HL-60 (cell line): ENCODE results near the gene ZGLP1.

Source experiments
- DNase-seq, 2 experiments: peaks; one replicate each; pipeline ENCODE4 v3.0.0-alpha.2; 2010 to 2020; ENCODE audit warnings: low read depth in 1 of 2, low spot score in 1 of 2
- H3K27ac ChIP-seq: fragments of 250-450 bp; sonication (Bioruptor Pico); replicated peaks from 2 replicates; pipeline ENCODE4 v1.5.1; 2020; ENCODE audit warnings: mild to moderate bottlenecking, moderate library complexity
- H3K27me3 ChIP-seq: fragments of 250-450 bp; sonication (Bioruptor Pico); 2 replicates; pipeline ENCODE4 v1.5.1; 2021; ENCODE audit warnings: mild to moderate bottlenecking, moderate library complexity; ENCODE audit not compliant: insufficient read depth, poor library complexity, severe bottlenecking
- H3K4me3 ChIP-seq: replicated peaks from 2 replicates; pipeline ENCODE4 v1.5.1; 2011; ENCODE audit warnings: mild to moderate bottlenecking, control low read depth, low read length; ENCODE audit not compliant: insufficient read depth
- GABPA ChIP-seq: IDR thresholded peaks from 2 replicates; pipeline ENCODE4 v1.6.1; 2012; ENCODE audit warnings: low read depth
- POLR2AphosphoS5 ChIP-seq: IDR thresholded peaks from 2 replicates; pipeline ENCODE4 v1.6.1; 2012; ENCODE audit warnings: low read depth
- SPI1 ChIP-seq: IDR thresholded peaks from 2 replicates; pipeline ENCODE4 v1.6.1; 2012; ENCODE audit warnings: low read depth, mild to moderate bottlenecking, borderline replicate concordance
- TF ChIP-seq, protein P1 (sequence below): IDR thresholded peaks from 2 replicates; pipeline ENCODE4 v1.6.1; 2012; ENCODE audit warnings: low read depth; ENCODE audit not compliant: insufficient replicate concordance
- TF ChIP-seq, protein P2 (sequence below): IDR thresholded peaks from one replicate; pipeline ENCODE4 v1.5.1; 2011; ENCODE audit warnings: low read length, control low read depth, inconsistent platforms; ENCODE audit not compliant: insufficient read depth

Gene ZGLP1

DNA sequence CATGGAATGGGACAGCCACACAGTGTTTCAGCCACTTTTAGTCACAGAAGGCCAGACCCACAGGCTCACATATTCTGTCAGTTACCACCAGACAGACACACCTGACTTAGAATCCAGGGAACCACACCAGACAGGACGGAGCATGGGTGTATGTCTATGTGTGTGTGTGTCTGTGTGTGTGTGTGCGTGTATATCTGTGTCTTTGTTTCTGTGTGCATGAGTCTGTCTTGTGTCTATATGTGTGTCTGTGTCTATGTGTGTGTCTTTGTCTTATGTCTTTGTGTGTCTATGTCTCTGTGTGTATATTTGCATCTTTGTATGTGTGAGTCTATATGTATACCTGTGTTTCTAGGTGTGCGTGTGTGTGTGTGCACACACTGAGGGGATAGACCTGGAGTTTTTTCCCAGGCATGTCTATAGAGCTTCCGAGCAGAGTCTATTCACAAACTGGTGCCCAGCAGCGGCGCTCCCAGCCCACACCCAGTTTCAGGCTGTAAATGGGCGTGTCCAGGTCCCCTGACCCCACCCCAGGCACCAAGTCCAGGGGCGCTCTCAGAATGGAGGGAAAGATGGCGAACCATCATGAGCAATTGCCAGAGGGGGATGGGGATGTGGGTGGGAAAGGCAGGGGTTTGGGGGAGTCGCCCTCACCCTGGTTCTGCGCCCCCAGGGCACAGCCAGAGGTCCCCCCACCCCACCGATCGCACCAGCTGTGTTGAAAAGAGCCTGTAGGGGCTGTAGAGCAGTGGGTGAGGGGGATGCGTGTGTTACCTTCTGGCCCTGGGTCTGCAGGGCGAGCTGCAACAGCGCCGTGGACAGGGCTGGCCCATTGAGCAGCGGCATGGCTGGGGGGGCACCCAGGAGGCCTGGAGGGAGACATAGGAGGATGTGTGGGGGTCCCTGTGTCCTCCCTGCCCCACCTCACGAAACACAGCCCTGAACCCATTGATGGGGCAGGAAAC is 12.5 kb upstream of the ZGLP1 start:
- Histone ChIP-seq H3K4me3 (no peak overlapping the region), H3K27ac (no peak overlapping the region)
- no peak for DNase-seq

DNA sequence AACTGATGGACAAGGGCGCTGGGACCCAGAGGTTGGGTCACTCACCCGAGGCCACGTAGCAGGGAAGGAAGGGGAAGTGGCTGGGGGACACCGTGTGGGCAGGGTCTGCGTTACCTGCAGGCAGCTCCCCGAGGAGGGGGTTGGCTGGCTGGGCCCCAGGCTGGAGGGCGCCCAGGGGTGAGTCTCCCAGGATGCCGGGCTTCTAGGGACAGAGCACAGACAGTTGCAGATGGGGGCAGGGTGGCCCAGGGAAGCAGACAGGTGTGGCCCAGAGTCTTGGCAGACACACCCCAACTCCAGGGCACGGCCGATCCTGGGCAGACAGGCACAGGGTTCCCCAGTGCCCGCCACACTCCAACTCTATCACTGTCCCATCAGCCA is 11.8 kb upstream of the ZGLP1 start:
- no peak overlapping the region for H3K27ac ChIP-seq
- no peak overlapping the region for H3K4me3 ChIP-seq
- TF ChIP-seq SPI1 (no peak), POLR2AphosphoS5 (0 out of 2 replicates have a peak, but pooled peaks have one; percentile 20)
- no peaks in the 10 kb centered on the region for H3K27me3 ChIP-seq
- DNase-seq = no peak

More for the DNA sequence above, 12.5 kb upstream of the ZGLP1 start:
- H3K27me3 ChIP-seq = no peaks in the 10 kb centered on the region
- TF ChIP-seq GABPA (no peak), POLR2AphosphoS5 (no peak), SPI1 (no peak)
- TF ChIP-seq, protein P1, sequence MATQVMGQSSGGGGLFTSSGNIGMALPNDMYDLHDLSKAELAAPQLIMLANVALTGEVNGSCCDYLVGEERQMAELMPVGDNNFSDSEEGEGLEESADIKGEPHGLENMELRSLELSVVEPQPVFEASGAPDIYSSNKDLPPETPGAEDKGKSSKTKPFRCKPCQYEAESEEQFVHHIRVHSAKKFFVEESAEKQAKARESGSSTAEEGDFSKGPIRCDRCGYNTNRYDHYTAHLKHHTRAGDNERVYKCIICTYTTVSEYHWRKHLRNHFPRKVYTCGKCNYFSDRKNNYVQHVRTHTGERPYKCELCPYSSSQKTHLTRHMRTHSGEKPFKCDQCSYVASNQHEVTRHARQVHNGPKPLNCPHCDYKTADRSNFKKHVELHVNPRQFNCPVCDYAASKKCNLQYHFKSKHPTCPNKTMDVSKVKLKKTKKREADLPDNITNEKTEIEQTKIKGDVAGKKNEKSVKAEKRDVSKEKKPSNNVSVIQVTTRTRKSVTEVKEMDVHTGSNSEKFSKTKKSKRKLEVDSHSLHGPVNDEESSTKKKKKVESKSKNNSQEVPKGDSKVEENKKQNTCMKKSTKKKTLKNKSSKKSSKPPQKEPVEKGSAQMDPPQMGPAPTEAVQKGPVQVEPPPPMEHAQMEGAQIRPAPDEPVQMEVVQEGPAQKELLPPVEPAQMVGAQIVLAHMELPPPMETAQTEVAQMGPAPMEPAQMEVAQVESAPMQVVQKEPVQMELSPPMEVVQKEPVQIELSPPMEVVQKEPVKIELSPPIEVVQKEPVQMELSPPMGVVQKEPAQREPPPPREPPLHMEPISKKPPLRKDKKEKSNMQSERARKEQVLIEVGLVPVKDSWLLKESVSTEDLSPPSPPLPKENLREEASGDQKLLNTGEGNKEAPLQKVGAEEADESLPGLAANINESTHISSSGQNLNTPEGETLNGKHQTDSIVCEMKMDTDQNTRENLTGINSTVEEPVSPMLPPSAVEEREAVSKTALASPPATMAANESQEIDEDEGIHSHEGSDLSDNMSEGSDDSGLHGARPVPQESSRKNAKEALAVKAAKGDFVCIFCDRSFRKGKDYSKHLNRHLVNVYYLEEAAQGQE = no peak
- TF ChIP-seq, protein P2, sequence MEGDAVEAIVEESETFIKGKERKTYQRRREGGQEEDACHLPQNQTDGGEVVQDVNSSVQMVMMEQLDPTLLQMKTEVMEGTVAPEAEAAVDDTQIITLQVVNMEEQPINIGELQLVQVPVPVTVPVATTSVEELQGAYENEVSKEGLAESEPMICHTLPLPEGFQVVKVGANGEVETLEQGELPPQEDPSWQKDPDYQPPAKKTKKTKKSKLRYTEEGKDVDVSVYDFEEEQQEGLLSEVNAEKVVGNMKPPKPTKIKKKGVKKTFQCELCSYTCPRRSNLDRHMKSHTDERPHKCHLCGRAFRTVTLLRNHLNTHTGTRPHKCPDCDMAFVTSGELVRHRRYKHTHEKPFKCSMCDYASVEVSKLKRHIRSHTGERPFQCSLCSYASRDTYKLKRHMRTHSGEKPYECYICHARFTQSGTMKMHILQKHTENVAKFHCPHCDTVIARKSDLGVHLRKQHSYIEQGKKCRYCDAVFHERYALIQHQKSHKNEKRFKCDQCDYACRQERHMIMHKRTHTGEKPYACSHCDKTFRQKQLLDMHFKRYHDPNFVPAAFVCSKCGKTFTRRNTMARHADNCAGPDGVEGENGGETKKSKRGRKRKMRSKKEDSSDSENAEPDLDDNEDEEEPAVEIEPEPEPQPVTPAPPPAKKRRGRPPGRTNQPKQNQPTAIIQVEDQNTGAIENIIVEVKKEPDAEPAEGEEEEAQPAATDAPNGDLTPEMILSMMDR = no peak

DNA sequence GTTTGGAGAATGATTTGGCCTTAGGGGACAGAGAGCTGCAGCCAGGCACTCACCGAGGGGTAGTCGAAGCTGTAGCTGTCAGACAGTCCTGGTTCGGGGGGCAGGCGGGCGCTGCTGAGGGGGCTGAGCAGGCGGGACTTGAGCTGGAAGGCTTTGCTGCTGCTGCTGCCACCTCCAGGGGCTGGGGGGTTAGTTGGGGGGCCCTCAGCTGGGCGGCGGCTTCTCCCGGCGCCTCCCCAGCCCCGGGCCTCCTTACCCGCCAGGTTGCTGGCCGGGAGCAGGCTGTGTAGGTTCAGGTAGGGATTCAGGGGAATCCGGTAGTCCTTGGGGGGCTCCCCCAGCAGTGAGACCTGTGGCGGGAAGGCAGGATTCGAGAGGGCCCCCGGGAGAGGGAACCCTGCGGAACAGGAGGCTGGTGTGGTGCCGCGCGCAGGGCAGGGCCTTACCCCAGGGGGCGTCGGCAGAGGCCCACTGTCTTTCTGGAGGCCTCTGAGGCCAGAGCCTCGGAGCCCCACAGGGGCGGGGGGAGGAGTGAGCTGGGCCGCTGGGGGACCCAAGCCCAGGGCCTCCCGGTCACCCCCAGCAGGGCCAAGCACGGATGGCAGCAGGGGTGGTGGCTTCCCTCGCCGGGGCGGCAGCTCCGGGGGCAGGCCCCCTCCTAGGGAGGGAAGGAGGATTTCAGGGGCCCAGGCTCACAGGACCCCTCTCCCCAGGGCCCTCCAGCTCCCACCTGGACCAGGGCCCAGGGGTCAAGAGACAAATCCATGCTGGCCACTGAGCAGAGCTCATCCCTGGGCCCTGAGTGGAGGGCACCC is 11.2 kb upstream of the ZGLP1 start:
- no peaks in the 10 kb centered on the region for H3K27me3 ChIP-seq

More for the DNA sequence above, 11.2 kb upstream of the ZGLP1 start:
- DNase-seq = no peak
- Histone ChIP-seq H3K4me3 (no peak overlapping the region), H3K27ac (no peak overlapping the region)
- TF ChIP-seq GABPA = no peak
- TF ChIP-seq, protein P1 = no peak
- no peak for TF ChIP-seq SPI1
- TF ChIP-seq POLR2AphosphoS5 = no peak
